ENCODE results near the gene RTEL1. TPM values are rescaled to one million over a fixed set of nuclear protein-coding genes. Genes with fewer than 3 reads are reported as not detected.

RTEL1 gene
- total and polyA plus RNA-seq, 9 of the 15 experiments (the other 6 are each of a cell fraction or from before 2014, with no cell fraction given) = 0.36 to 61.0 (median 17.9) TPM

DNA sequence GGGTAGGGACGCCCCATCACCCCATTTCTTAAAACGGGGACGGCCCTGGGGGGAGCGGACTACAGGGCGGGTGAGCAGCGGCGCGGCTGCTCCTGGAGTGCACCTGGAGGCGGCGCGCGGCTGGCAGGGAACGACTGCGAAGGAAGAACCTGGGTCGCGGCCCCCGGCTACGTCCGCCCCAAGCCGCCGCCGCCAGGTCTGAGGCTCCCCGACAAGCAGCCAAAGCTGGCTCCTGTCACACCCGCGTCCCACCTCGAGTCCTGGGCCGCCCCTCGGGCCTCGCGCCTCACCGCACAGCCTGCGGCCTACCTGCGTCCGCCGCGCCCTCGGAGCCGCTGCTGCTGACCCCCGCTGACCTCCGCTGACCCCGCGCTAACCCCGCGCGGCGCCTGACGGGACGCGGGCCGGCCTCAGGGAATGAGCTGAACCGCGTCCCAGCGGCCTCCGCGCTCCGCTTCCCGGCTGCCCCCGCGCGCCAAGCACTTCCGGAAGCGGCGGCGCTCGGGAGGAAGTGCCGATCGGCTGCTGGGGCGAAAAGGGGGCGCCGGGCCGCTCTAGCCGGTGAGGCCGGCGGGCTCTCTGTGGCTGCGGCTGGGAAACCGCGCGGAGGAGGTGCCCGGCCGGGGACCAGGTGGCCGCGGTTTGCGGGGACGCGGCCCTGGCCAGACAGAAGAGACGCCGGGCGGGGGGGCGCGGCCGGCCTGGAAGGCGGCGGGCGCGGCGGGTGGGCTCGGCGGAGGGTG is 49.6 kb downstream of the RTEL1 start, which contains the start of the genes ARFRP1 and ZGPAT (continued):
- TF ChIP-seq THAP7 (CRISPR knock-in tag; IDR thresholded peaks at IDR 0.05) (no peak), BACH1 (tag; IDR thresholded peaks at IDR 0.05) (no peak; the same call in 1 of the 2 replicates), C11orf30 (IDR thresholded peaks at IDR 0.05; ENCODE audit: low read depth) (peak; percentile 88), ZFP36 (IDR thresholded peaks at IDR 0.05; ENCODE audit: low read depth, low read length, partially characterized antibody) (no peak), CBX3 (IDR thresholded peaks at IDR 0.05; ENCODE audit: borderline replicate concordance in 1 of 2, low read length in 2 of 2) (peak in 1 of 2 experiments; percentile 48; a peak in 1 of 3 replicates), ZNF175 (CRISPR knock-in tag; IDR thresholded peaks at IDR 0.05; ENCODE audit: low read depth) (0 out of 2 replicates have a peak, but pooled peaks have one; percentile 82), ZNF584 (CRISPR knock-in tag; IDR thresholded peaks at IDR 0.05; ENCODE audit: low read depth) (peak; percentile 84; the same call in 1 of the 2 replicates), YY1 (IDR thresholded peaks at IDR 0.05; ENCODE audit: borderline replicate concordance in 1 of 3, control insufficient read depth in 1 of 3, extremely low read depth in 1 of 3, insufficient read depth in 3 of 3, insufficient read length in 1 of 3, insufficient replicate concordance in 2 of 3, low read depth in 1 of 3, low read length in 2 of 3) (peak in 2 of 3 experiments; percentile 55 to 64), ARID1B (IDR thresholded peaks at IDR 0.05) (no peak), KAT7 (CRISPR knock-in tag; IDR thresholded peaks at IDR 0.05; ENCODE audit: borderline replicate concordance) (peak; percentile 77; the same call in 1 of the 2 replicates), MTF1 (CRISPR knock-in tag; IDR thresholded peaks at IDR 0.05; ENCODE audit: borderline replicate concordance) (no peak), IRF2 (CRISPR knock-in tag; IDR thresholded peaks at IDR 0.05) (no peak), PCBP2 (IDR thresholded peaks at IDR 0.05; ENCODE audit: low read depth, low read length, poor library complexity, severe bottlenecking) (no peak), U2AF2 (optimal IDR thresholded peaks at IDR 0.05; ENCODE audit: low read depth, low read length) (no peak), RNF2 (IDR thresholded peaks at IDR 0.05) (peak; percentile 29; the same call in 1 of the 2 replicates), EZH2 (IDR thresholded peaks at IDR 0.05; ENCODE audit: borderline replicate concordance, low read depth, low read length) (no peak), MITF (IDR thresholded peaks at IDR 0.05) (no peak)
- TF ChIP-seq, protein P1, sequence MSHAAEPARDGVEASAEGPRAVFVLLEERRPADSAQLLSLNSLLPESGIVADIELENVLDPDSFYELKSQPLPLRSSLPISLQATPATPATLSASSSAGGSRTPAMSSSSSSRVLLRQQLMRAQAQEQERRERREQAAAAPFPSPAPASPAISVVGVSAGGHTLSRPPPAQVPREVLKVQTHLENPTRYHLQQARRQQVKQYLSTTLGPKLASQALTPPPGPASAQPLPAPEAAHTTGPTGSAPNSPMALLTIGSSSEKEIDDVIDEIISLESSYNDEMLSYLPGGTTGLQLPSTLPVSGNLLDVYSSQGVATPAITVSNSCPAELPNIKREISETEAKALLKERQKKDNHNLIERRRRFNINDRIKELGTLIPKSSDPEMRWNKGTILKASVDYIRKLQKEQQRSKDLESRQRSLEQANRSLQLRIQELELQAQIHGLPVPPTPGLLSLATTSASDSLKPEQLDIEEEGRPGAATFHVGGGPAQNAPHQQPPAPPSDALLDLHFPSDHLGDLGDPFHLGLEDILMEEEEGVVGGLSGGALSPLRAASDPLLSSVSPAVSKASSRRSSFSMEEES (CRISPR knock-in tag; IDR thresholded peaks at IDR 0.05) = no peak
- TF ChIP-seq, protein P2, sequence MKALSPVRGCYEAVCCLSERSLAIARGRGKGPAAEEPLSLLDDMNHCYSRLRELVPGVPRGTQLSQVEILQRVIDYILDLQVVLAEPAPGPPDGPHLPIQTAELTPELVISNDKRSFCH (CRISPR knock-in tag; IDR thresholded peaks at IDR 0.05) = no peak
- TF ChIP-seq, protein P2 (tag; IDR thresholded peaks at IDR 0.05) = peak; percentile 92
